ENCODE data around the gene FHAD1. TPM values are rescaled to one million over a fixed set of nuclear protein-coding genes. Genes with fewer than 3 reads are reported as not detected.

Gene FHAD1
- total RNA-seq, 1 donor, result 0.72 TPM

GRCh38 chr1:15405106-15405850, 158.3 kb downstream of the FHAD1 start:
- H3K79me2 ChIP-seq (ENCODE audit: insufficient read depth, low read length), result peaks cover 1% of the 10 kb centered on the region
- no peaks in the 10 kb centered on the region for H3K9me3 ChIP-seq (ENCODE audit: low read depth, low read length)
- H3K36me3 ChIP-seq (ENCODE audit: insufficient read depth, low read length), result no peaks in the 10 kb centered on the region
- no peak overlapping the region for H3K27ac ChIP-seq (ENCODE audit: low read depth, low read length)
- DNase-seq (ENCODE audit: insufficient read length, low spot score, missing footprints), result no peak
- no peaks in the 10 kb centered on the region for H3K27me3 ChIP-seq (ENCODE audit: insufficient read depth, low read length)
- no peak overlapping the region for H2AFZ ChIP-seq (ENCODE audit: low read length)
- H3K4me2 ChIP-seq (ENCODE audit: insufficient read depth, low read length), result no peak overlapping the region
- no peak for TF ChIP-seq CTCF (IDR thresholded peaks at IDR 0.05; ENCODE audit: extremely low read depth, low read depth, low read length)
- peaks cover 23% of the 10 kb centered on the region for H3K4me1 ChIP-seq (ENCODE audit: insufficient read depth, low read length)
- no peak overlapping the region for H3K4me3 ChIP-seq (ENCODE audit: insufficient read depth, low read length)
- H4K20me1 ChIP-seq (ENCODE audit: insufficient read depth, low read length), result no peaks in the 10 kb centered on the region

- TF ChIP-seq CTCF (IDR thresholded peaks at IDR 0.05; ENCODE audit: extremely low read depth, low read depth, low read length), result no peak
- peak overlapping the region; percentile 86 for H3K27ac ChIP-seq (ENCODE audit: low read depth, low read length)
- H3K79me2 ChIP-seq (ENCODE audit: insufficient read depth, low read length), result peaks cover 17% of the 10 kb centered on the region
- peaks cover 6% of the 10 kb centered on the region for H4K20me1 ChIP-seq (ENCODE audit: insufficient read depth, low read length)
- peak overlapping the region; percentile 69 for H2AFZ ChIP-seq (ENCODE audit: low read length)
- peak overlapping the region; percentile 35 for H3K4me3 ChIP-seq (ENCODE audit: insufficient read depth, low read length)
- no peaks in the 10 kb centered on the region for H3K27me3 ChIP-seq (ENCODE audit: insufficient read depth, low read length)
- H3K4me2 ChIP-seq (ENCODE audit: insufficient read depth, low read length), result peak overlapping the region; percentile 79
- peaks cover 31% of the 10 kb centered on the region for H3K4me1 ChIP-seq (ENCODE audit: insufficient read depth, low read length)
- no peaks in the 10 kb centered on the region for H3K9me3 ChIP-seq (ENCODE audit: low read depth, low read length)
- no peaks in the 10 kb centered on the region for H3K36me3 ChIP-seq (ENCODE audit: insufficient read depth, low read length)
- DNase-seq (ENCODE audit: insufficient read length, low spot score, missing footprints), result peak; percentile 96
These were observed 159.9 kb downstream of the FHAD1 start for GRCh38 chr1:15406614-15407559.

- H2AFZ ChIP-seq (ENCODE audit: low read length), result no peak overlapping the region
- H3K27ac ChIP-seq (ENCODE audit: low read depth, low read length), result peak overlapping the region; percentile 86
- H3K4me2 ChIP-seq (ENCODE audit: insufficient read depth, low read length), result peak overlapping the region; percentile 79
- H3K9me3 ChIP-seq (ENCODE audit: low read depth, low read length), result no peaks in the 10 kb centered on the region
- H3K4me1 ChIP-seq (ENCODE audit: insufficient read depth, low read length), result peaks cover 38% of the 10 kb centered on the region
- DNase-seq (ENCODE audit: insufficient read length, low spot score, missing footprints), result no peak
- H4K20me1 ChIP-seq (ENCODE audit: insufficient read depth, low read length), result peaks cover 10% of the 10 kb centered on the region
- H3K79me2 ChIP-seq (ENCODE audit: insufficient read depth, low read length), result peaks cover 24% of the 10 kb centered on the region
- no peaks in the 10 kb centered on the region for H3K36me3 ChIP-seq (ENCODE audit: insufficient read depth, low read length)
- TF ChIP-seq CTCF (IDR thresholded peaks at IDR 0.05; ENCODE audit: extremely low read depth, low read depth, low read length), result no peak
- peak overlapping the region; percentile 29 for H3K4me3 ChIP-seq (ENCODE audit: insufficient read depth, low read length)
- no peaks in the 10 kb centered on the region for H3K27me3 ChIP-seq (ENCODE audit: insufficient read depth, low read length)
These were observed 160.6 kb downstream of the FHAD1 start for GRCh38 chr1:15407580-15407979.

All from osteoblast (primary cell).